Keratinocyte (primary cell): ENCODE data around the gene CCDC102B. TPM values are rescaled to one million over a fixed set of nuclear protein-coding genes. Genes with fewer than 3 reads are reported as not detected.

Experiments
- DNase-seq: peaks from one replicate; pipeline ENCODE4 v3.0.0-alpha.2; 2011; ENCODE audit warnings: low read depth, missing footprints, low spot score
- FAIRE-seq: peaks from 2 replicates; lab custom pipeline; 2011; peaks lifted over from hg19 to GRCh38; lab: Jason Lieb, UNC
- H2AFZ ChIP-seq: 2 replicates; pipeline ENCODE4 v1.6.0; 2012; ENCODE audit warnings: low read length, control low read depth, inconsistent platforms; ENCODE audit not compliant: control insufficient read depth
- H3K27ac ChIP-seq: 2 replicates; pipeline ENCODE4 v1.5.1; 2011; ENCODE audit warnings: low read length; ENCODE audit not compliant: control insufficient read depth, insufficient read depth
- H3K27me3 ChIP-seq: 3 replicates; pipeline ENCODE4 v1.6.0; 2011; ENCODE audit warnings: low read length; ENCODE audit not compliant: control insufficient read depth, insufficient read depth; ENCODE audit errors: extremely low read depth
- H3K36me3 ChIP-seq, 2 experiments: 2 replicates in 1 of 2; 3 replicates in 1 of 2; pipeline ENCODE4 v1.5.1; 2011; ENCODE audit warnings: low read length in 2 of 2, mild to moderate bottlenecking in 1 of 2; ENCODE audit not compliant: control insufficient read depth in 2 of 2, insufficient read depth in 2 of 2; ENCODE audit errors: extremely low read depth in 1 of 2
- H3K4me1 ChIP-seq: 3 replicates; pipeline ENCODE4 v1.5.1; 2011; ENCODE audit warnings: low read length; ENCODE audit not compliant: control insufficient read depth, insufficient read depth; ENCODE audit errors: extremely low read depth
- H3K4me2 ChIP-seq: 3 replicates; pipeline ENCODE4 v1.6.0; 2011; ENCODE audit warnings: low read depth, low read length; ENCODE audit not compliant: control insufficient read depth, insufficient read depth; ENCODE audit errors: extremely low read depth
- H3K4me3 ChIP-seq, 3 experiments: fragments of 200-600 bp in 1 of 3; sonication (generic) in 1 of 3; 2 replicates in 2 of 3; 3 replicates in 1 of 3; pipeline ENCODE4 v1.5.1; 2011 to 2016; ENCODE audit warnings: low read length in 3 of 3, mild to moderate bottlenecking in 3 of 3, control low read depth in 2 of 3, inconsistent platforms in 1 of 3, low read depth in 1 of 3, mixed read lengths in 1 of 3, mixed run types in 1 of 3, moderate library complexity in 1 of 3; ENCODE audit not compliant: control insufficient read depth in 2 of 3, insufficient read depth in 2 of 3; ENCODE audit errors: extremely low read depth in 1 of 3
- H3K79me2 ChIP-seq: 2 replicates; pipeline ENCODE4 v1.6.0; 2012; ENCODE audit warnings: low read length; ENCODE audit not compliant: control insufficient read depth, insufficient read depth
- H3K9ac ChIP-seq: 3 replicates; pipeline ENCODE4 v1.6.0; 2011; ENCODE audit warnings: low read length; ENCODE audit not compliant: control insufficient read depth, insufficient read depth; ENCODE audit errors: extremely low read depth
- H3K9me1 ChIP-seq: 3 replicates; pipeline ENCODE4 v1.6.0; 2011; ENCODE audit warnings: low read length; ENCODE audit not compliant: control insufficient read depth, insufficient read depth; ENCODE audit errors: extremely low read depth
- H3K9me3 ChIP-seq: 2 replicates; pipeline ENCODE4 v1.5.1; 2012; ENCODE audit warnings: low read depth, low read length; ENCODE audit not compliant: control insufficient read depth
- H4K20me1 ChIP-seq: 3 replicates; pipeline ENCODE4 v1.6.0; 2011; ENCODE audit warnings: low read length; ENCODE audit not compliant: control insufficient read depth, insufficient read depth; ENCODE audit errors: extremely low read depth
- EZH2 ChIP-seq: IDR thresholded peaks from one replicate; pipeline ENCODE4 v1.6.1; 2012; ENCODE audit warnings: inconsistent platforms, mild to moderate bottlenecking, low read length, moderate library complexity
- dilution Hi-C: fragments of 300-500 bp; cut with MboI; formaldehyde crosslinking; loops from one replicate; pipeline ENCODE4 v1.7.0; 2020; ENCODE audit warnings: low sequenced_read_pairs; ENCODE audit not compliant: extremely low pct_ligation_motif_present
- polyA plus RNA-seq, 5 experiments: library from polyadenylated mRNA; depleted of rRNA in 3 of 5; stranded (reverse) in 3 of 5; stranded (forward) in 1 of 5; unstranded in 1 of 5; fragments of >200 nt; gene quantifications; 1 replicate in 1 of 5; 2 replicates in 3 of 5; 3 replicates in 1 of 5; pipeline versions ENCODE4 v1.2.1 to v1.2.3, GENCODE V29; 2011 to 2012; ENCODE audit warnings: missing spikeins in 2 of 5, low read depth in 1 of 5, low replicate concordance in 1 of 5
- TF ChIP-seq, protein P1 (sequence below), 3 experiments: IDR thresholded peaks in 1 of 3; conservative IDR thresholded peaks in 1 of 3; optimal IDR thresholded peaks in 1 of 3; 2 replicates in 2 of 3; 3 replicates in 1 of 3; pipeline versions ENCODE3 to v1.5.1; 2011; ENCODE audit warnings: low read length in 3 of 3, mild to moderate bottlenecking in 3 of 3, moderate library complexity in 2 of 3, control low read depth in 1 of 3, inconsistent platforms in 1 of 3; ENCODE audit not compliant: insufficient read depth in 2 of 3; ENCODE audit errors: extremely low read depth in 1 of 3

The CCDC102B gene
- polyA plus RNA-seq, 1 donor (not counting 4 experiments of a cell fraction or from before 2014, with no cell fraction given) = 0.60 TPM

DNA sequence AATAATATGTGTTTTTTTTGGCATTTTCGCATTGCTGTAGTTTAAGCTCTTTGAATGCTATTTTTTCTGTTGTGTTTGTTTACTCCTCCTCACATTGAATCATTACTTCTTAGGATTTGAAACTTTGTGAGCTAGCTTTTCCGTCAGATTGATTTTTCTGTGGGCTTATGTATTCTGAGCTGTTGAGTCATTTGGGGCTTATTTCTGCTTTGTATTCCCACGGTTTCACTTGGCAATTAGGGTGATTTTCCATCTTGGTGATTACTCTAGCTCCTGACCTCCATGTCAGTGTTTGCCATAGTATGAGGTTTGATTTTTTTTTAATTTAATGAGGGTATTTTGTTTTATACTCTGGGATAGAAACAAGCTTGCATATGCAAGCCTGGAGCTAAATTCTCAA, 200.0 kb downstream of the CCDC102B start:
- Histone ChIP-seq H3K4me2 (no peak overlapping the region), H4K20me1 (no peaks in the 10 kb centered on the region), H3K36me3 (no peaks in the 10 kb centered on the region), H3K9me3 (no peaks in the 10 kb centered on the region), H3K4me3 (no peak overlapping the region), H3K27me3 (no peaks in the 10 kb centered on the region), H3K27ac (no peak overlapping the region), H3K79me2 (no peaks in the 10 kb centered on the region), H3K4me1 (no peaks in the 10 kb centered on the region), H3K9me1 (no peaks in the 10 kb centered on the region), H2AFZ (no peak overlapping the region), H3K9ac (no peak overlapping the region)
- FAIRE-seq (no peak), DNase-seq (no peak)
- dilution Hi-C loops = no loop called here
- TF ChIP-seq, protein P1, sequence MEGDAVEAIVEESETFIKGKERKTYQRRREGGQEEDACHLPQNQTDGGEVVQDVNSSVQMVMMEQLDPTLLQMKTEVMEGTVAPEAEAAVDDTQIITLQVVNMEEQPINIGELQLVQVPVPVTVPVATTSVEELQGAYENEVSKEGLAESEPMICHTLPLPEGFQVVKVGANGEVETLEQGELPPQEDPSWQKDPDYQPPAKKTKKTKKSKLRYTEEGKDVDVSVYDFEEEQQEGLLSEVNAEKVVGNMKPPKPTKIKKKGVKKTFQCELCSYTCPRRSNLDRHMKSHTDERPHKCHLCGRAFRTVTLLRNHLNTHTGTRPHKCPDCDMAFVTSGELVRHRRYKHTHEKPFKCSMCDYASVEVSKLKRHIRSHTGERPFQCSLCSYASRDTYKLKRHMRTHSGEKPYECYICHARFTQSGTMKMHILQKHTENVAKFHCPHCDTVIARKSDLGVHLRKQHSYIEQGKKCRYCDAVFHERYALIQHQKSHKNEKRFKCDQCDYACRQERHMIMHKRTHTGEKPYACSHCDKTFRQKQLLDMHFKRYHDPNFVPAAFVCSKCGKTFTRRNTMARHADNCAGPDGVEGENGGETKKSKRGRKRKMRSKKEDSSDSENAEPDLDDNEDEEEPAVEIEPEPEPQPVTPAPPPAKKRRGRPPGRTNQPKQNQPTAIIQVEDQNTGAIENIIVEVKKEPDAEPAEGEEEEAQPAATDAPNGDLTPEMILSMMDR (optimal IDR thresholded peaks at IDR 0.05 in 1 of 3, IDR thresholded peaks at IDR 0.05 in 1 of 3, conservative IDR thresholded peaks at IDR 0.05 in 1 of 3; ENCODE audit: extremely low read depth in 1 of 3, insufficient read depth in 2 of 3, low read length in 3 of 3) = no peak
- no peak for TF ChIP-seq EZH2

DNA sequence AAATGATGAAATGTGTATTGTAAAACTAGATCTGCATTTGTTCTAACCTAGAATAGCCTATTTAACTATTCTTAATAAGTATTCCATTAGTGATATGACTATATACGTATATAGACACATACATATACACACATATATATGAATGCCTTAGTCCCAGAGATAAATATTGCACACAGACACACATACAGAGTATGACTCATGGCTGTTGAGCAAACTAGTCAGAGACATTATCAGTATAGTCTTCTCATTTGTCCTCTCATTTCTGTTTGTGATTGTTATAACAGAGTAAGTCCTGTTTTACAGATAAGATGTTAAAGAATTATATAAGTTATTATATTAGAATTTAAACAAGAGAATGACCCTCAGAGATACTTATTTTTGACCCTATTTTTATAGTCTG, 202.5 kb downstream of the CCDC102B start:
- H3K9me3 ChIP-seq = no peaks in the 10 kb centered on the region
- H3K27ac ChIP-seq = no peak overlapping the region
- H3K36me3 ChIP-seq = no peaks in the 10 kb centered on the region
- H3K79me2 ChIP-seq = no peaks in the 10 kb centered on the region
- FAIRE-seq (no peak), DNase-seq (no peak)
- H3K9ac ChIP-seq = no peak overlapping the region
- no peak for TF ChIP-seq EZH2
- TF ChIP-seq, protein P1 (optimal IDR thresholded peaks at IDR 0.05 in 1 of 3, IDR thresholded peaks at IDR 0.05 in 1 of 3, conservative IDR thresholded peaks at IDR 0.05 in 1 of 3; ENCODE audit: extremely low read depth in 1 of 3, insufficient read depth in 2 of 3, low read length in 3 of 3) = no peak
- no peak overlapping the region for H3K4me2 ChIP-seq
- no peaks in the 10 kb centered on the region for H3K9me1 ChIP-seq
- no peaks in the 10 kb centered on the region for H3K27me3 ChIP-seq
- no peak overlapping the region for H2AFZ ChIP-seq
- dilution Hi-C loops = no loop called here
- H4K20me1 ChIP-seq = no peaks in the 10 kb centered on the region
- H3K4me3 ChIP-seq = no peak overlapping the region
- H3K4me1 ChIP-seq = no peaks in the 10 kb centered on the region
